ENCODE measurements around the gene FBXO3.
"Not testable (repeated sequence)": the region's sequence is repeated elsewhere in the genome, so short reads cannot be mapped to it uniquely, and the experiment has no call there.

FBXO3 gene

GRCh38 chr11:33772300-33772699 is 2.0 kb downstream of the FBXO3 start:
- DNase-seq (ENCODE audit: low read depth) = no peak

- no peak for DNase-seq (ENCODE audit: low read depth)
Observed at GRCh38 chr11:33770236-33770635, 4.1 kb downstream of the FBXO3 start.

- DNase-seq (ENCODE audit: low read depth) = no peak
Observed at GRCh38 chr11:33769542-33769941, 4.8 kb downstream of the FBXO3 start.

- no peak for DNase-seq (ENCODE audit: low read depth)
Observed at GRCh38 chr11:33767624-33768023, 6.7 kb downstream of the FBXO3 start.

- DNase-seq (ENCODE audit: low read depth) = no peak
Observed at GRCh38 chr11:33766085-33766484, 8.2 kb downstream of the FBXO3 start.

GRCh38 chr11:33761471-33761870 is 12.8 kb downstream of the FBXO3 start:
- DNase-seq (ENCODE audit: low read depth) = no peak

GRCh38 chr11:33753304-33753967 is 20.9 kb downstream of the FBXO3 start:
- no peak for DNase-seq (ENCODE audit: low read depth)

- DNase-seq (ENCODE audit: low read depth) = no peak
Observed at GRCh38 chr11:33751878-33752277, 22.4 kb downstream of the FBXO3 start.

- DNase-seq (ENCODE audit: low read depth) = no peak
Observed at GRCh38 chr11:33747979-33748378, 26.3 kb downstream of the FBXO3 start.

GRCh38 chr11:33743291-33743690 is 31.0 kb downstream of the FBXO3 start:
- no peak for DNase-seq (ENCODE audit: low read depth)

- no peak for DNase-seq (ENCODE audit: low read depth)
Observed at GRCh38 chr11:33742249-33742851, 32.0 kb downstream of the FBXO3 start.

- DNase-seq (ENCODE audit: low read depth) = no peak
Observed at GRCh38 chr11:33741806-33742205, 32.5 kb downstream of the FBXO3 start.

GRCh38 chr11:33737362-33737821 is 36.9 kb downstream of the FBXO3 start:
- DNase-seq (ENCODE audit: low read depth) = no peak

GRCh38 chr11:33736148-33736812 is 38.0 kb downstream of the FBXO3 start, which contains the start of gene CD59:
CD59 (minus strand) TSS chr11:33736423; CDS start chr11:33722445, 13,978 bp downstream.
- peak; percentile 75 for DNase-seq (ENCODE audit: low read depth)

- no peak for DNase-seq (ENCODE audit: low read depth)
Observed at GRCh38 chr11:33735271-33736147, 38.8 kb downstream of the FBXO3 start.

GRCh38 chr11:33734441-33735270 is 39.7 kb downstream of the FBXO3 start:
- DNase-seq (ENCODE audit: low read depth) = no peak

GRCh38 chr11:33733980-33734379 is 40.3 kb downstream of the FBXO3 start:
- DNase-seq (ENCODE audit: low read depth) = no peak

GRCh38 chr11:33731723-33732531 is 42.4 kb downstream of the FBXO3 start:
- no peak for DNase-seq (ENCODE audit: low read depth)

GRCh38 chr11:33730716-33731115 is 43.6 kb downstream of the FBXO3 start:
- no peak for DNase-seq (ENCODE audit: low read depth)

GRCh38 chr11:33729072-33729664 is 45.2 kb downstream of the FBXO3 start:
- DNase-seq (ENCODE audit: low read depth) = not testable (repeated sequence)
